GM12874 (cell line): ENCODE results near the gene PANX2.
A peak's percentile ranks its signal among the peaks of the same experiment; 100 is the strongest.

ENCODE experiments used
- CTCF ChIP-seq: IDR thresholded peaks from 2 replicates; pipeline ENCODE4 v1.5.1; 2011; ENCODE audit warnings: low read depth, mild to moderate bottlenecking, control low read depth, low read length, moderate library complexity; ENCODE audit not compliant: insufficient read depth

PANX2 gene

GRCh38 chr22:50186181-50186714 lies 15.7 kb downstream of the PANX2 start:
- TF ChIP-seq CTCF = no peak

GRCh38 chr22:50186761-50187523 lies 16.4 kb downstream of the PANX2 start:
- TF ChIP-seq CTCF = no peak

- TF ChIP-seq CTCF = no peak
Observed at GRCh38 chr22:50188356-50188755, 17.8 kb downstream of the PANX2 start.

- no peak for TF ChIP-seq CTCF
Observed at GRCh38 chr22:50189184-50189848, 18.8 kb downstream of the PANX2 start.

GRCh38 chr22:50189849-50190181 lies 19.3 kb downstream of the PANX2 start:
- no peak for TF ChIP-seq CTCF

GRCh38 chr22:50190182-50190940 lies 19.8 kb downstream of the PANX2 start:
- TF ChIP-seq CTCF = peak; percentile 56
